LNCaP clone FGC (cell line): ENCODE results near the gene CSTPP1.
"Not testable (repeated sequence)": the region's sequence is repeated elsewhere in the genome, so short reads cannot be mapped to it uniquely, and the experiment has no call there.

Experiments
- DNase-seq: peaks from one replicate; pipeline ENCODE4 v3.0.0-alpha.2; 2011; ENCODE audit warnings: low read depth
- H3K4me3 ChIP-seq: 2 replicates; pipeline ENCODE4 v1.5.1; 2011; ENCODE audit warnings: mild to moderate bottlenecking, low read depth, low read length, control low read depth
- TF ChIP-seq, protein P1 (sequence below): IDR thresholded peaks from 2 replicates; pipeline ENCODE4 v1.5.1; 2012; ENCODE audit warnings: mild to moderate bottlenecking; ENCODE audit not compliant: control insufficient read depth, insufficient read depth; ENCODE audit errors: extremely low read depth

CSTPP1 gene

DNA sequence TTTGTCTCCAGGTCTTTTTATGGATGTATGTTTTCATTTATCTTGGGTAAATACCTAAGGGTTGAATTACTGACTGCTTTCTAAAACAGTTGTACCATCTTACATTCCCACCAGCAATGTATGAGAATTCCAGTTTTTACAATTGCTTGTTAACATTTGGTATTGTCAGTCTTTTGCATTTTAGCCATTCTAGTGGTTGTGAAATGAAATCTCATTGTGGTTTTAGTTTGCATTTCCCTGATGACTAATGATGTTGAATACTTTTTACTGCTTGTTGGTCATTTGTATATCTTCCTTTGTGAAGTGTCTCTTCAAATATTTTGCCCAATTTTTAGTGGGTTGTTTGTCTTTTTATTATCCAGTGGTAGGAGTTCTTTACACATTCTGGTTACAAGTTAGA, 147.4 kb downstream of the CSTPP1 start:
- no peak overlapping the region for H3K4me3 ChIP-seq
- no peak for DNase-seq
- TF ChIP-seq, protein P1, sequence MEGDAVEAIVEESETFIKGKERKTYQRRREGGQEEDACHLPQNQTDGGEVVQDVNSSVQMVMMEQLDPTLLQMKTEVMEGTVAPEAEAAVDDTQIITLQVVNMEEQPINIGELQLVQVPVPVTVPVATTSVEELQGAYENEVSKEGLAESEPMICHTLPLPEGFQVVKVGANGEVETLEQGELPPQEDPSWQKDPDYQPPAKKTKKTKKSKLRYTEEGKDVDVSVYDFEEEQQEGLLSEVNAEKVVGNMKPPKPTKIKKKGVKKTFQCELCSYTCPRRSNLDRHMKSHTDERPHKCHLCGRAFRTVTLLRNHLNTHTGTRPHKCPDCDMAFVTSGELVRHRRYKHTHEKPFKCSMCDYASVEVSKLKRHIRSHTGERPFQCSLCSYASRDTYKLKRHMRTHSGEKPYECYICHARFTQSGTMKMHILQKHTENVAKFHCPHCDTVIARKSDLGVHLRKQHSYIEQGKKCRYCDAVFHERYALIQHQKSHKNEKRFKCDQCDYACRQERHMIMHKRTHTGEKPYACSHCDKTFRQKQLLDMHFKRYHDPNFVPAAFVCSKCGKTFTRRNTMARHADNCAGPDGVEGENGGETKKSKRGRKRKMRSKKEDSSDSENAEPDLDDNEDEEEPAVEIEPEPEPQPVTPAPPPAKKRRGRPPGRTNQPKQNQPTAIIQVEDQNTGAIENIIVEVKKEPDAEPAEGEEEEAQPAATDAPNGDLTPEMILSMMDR: no peak

DNA sequence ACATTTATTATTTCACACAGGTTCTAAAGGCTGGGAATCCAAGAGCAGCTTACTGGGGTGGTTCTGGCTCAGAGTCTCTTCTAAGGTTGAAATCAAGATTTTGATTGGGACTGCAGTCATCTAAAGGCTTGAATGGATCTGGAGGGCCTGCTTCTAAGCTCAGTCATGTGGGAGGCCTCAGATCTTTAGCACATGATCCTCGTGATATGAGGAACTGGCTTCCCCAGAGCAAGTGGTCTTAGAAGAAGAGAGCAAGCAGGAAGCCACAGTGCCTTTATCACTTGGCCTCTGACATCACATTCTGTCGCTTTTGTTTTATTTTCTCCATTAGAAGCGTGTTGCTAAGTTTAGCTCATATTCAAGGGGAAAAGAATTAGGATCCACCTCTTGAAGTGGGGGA, 151.2 kb downstream of the CSTPP1 start:
- DNase-seq: no peak
- no peak overlapping the region for H3K4me3 ChIP-seq
- TF ChIP-seq, protein P1: no peak

DNA sequence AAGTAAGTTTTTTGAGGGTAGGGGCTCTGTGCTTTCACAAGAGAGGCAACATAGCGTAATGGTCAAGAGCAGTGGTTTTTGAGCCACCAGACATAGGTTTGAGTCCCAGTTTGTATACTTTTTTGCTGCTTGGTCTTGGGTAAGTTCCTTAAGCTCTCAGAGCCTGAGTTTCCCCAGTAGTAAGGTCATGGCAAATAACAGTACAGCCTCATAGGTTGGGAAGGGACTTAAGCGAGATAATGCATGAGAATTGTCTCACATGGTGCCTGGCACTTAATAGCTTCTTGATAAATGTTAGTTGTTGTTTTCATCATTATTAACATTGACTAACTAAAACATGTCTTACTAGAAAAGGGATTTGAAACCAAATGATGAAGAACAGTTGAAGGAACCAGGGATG, 157.0 kb downstream of the CSTPP1 start:
- no peak overlapping the region for H3K4me3 ChIP-seq
- TF ChIP-seq, protein P1: no peak
- DNase-seq: no peak

DNA sequence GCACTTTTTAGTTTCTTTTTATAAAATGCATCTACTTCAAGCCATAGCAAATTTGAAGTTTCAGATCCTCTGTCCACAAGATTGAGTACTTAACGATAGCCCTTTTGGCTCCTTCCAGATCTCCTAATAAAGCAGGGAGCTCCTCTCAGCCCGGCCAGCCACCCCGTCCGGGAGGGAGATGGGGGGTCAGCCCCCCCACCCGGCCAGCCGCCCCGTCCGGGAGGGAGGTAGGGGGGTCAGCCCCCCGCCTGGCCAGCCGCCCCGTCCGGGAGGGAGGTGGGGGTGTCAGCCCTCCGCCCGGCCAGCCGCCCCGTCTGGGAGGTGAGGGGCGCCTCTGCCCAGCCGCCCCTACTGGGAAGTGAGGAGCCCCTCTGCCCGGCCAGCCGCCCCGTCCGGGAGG, 160.3 kb downstream of the CSTPP1 start:
- not testable (repeated sequence) for H3K4me3 ChIP-seq, DNase-seq

DNA sequence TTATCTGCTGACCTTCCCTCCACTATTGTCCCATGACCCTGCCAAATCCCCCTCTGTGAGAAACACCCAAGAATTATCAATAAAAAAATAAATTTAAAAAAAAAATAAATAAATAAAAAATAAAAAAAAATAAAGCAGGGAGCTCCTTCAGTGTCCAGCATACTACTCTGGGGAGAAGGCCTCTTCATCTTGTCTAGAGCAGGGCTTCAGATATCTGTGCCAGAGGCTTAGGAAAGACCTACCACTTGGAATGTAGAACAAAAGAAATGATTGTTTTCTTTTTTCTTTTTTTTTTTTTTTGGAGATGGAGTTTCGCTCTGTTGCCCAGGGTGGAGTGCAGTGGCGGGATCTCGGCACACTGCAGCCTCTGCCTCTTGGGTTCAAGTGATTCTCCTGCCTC, 161.7 kb downstream of the CSTPP1 start:
- H3K4me3 ChIP-seq, DNase-seq: not testable (repeated sequence)

DNA sequence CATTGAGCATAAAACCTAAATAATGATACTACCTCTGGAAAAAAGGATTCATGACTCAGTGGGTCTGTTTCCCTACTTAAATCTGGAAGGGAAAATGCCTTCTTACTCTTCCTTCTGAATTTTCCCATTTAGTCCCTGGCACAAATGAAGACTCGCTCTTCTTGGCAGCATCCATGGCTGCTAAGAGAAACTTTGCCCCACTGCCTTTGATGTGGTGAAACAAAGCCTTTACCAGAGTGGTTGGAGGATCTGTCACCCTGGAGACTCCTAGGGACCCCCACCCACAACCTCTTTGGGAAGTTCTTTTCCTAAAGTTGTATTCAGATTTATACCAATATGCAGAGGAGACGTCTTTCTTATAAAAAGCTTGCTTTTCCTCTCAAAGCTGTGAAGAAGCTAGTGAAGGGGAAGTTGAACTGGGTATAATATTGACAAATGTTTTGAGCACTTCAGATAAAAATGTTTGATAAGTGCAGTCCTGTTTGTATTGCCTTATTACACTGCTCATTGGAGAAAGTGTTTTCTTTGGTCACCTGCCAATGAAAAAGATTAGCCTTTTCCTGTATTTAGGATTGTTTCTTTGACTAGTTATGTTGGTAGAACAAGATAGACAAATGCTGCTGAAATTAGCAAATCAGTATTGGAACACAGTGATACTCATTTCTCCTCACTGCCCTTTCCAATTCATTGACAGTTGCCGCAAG, 162.8 kb downstream of the CSTPP1 start:
- TF ChIP-seq, protein P1: no peak
- no peak overlapping the region for H3K4me3 ChIP-seq
- DNase-seq: peak; percentile 50

DNA sequence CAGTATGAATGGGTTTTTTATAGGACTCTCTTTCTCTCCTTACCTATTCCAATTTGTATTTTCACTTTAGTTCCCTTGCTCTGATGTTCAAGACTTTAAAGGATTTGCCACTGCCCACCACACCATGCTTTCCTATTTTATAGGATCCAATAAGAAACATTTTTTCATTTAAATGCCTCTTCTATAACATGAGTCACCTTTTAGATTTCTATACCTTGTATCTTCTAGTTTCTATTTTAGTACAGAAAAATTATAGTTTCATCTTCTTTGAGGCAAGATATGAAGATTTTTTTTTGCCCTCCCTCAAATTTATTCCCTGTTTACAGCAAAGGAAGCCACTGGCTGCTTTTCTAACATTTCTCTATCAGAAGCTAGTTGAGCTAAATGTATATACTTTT, 163.4 kb downstream of the CSTPP1 start:
- TF ChIP-seq, protein P1: no peak
- H3K4me3 ChIP-seq: no peak overlapping the region
- DNase-seq: no peak

DNA sequence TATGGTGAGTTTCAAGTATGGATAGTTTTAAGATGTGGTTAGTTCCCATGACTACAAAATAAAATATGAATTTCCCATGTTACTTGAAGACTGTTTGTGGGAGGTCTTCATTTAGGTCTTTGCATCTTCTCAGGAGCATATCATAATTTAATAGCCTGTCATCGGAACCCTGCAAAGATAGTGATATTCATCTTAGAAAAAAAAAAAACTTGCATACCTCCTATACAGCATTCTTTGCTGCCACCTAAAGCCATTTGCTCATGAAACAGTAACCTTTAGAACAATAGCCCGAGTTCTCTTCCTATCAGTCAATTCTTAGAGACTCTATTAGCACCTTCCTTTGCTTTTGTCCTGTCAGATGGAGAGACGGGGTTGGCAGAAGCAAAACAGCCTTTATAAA, 164.8 kb downstream of the CSTPP1 start:
- TF ChIP-seq, protein P1: no peak
- H3K4me3 ChIP-seq: no peak overlapping the region
- DNase-seq: no peak
